Measurements from ENCODE around the gene VAC14.

VAC14 gene

DNA sequence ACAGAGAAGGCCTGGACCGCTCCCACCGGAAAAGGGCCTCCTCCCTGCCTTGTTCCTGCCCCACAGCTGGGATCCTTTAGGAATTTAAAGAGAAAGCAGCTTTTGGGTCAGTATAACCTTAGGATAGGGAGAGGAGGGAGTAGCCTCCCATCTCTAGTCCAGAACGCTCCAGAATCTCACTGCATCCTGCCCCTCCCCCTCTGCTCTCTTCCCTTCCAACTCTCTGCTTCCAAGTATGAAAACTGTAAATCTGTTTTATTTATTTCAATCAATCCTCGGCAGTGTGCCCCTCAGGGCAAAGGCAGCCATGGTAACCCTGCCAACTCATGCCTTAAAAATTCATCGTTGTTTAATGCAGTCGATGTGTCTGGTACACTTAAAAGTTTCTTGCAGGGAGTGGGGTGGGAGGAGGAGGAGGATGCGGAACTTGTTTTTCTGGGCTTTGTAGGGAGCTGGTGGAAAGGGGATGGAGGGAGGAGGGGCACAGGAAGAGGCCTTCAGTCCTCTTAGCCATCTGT is 94.0 kb downstream of the VAC14 start:
- DNase-seq (ENCODE audit: low read depth) = no peak

DNA sequence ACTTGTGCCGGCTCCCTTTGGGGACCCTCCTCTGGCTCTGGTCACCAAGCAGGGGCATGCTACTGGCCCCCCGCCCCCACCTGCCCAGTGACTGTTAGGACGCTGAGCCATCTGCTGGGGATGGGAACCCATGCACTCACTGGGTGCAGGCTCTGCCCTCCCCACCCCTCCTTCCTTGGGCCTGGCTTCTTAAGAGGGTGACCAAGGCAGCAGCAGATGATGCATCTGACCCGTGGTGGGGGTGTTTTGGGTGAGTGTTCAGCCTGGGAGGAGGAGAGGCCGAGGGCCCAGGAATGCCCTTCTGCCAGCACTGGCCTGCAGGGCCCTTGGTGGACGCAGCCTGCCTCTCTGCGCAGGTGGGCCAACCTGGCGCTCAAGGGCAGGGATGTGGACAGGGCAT is 95.9 kb downstream of the VAC14 start:
- DNase-seq (ENCODE audit: low read depth) = no peak

GRCh38 chr16:70704586-70704985 is 96.4 kb downstream of the VAC14 start:
- no peak for DNase-seq (ENCODE audit: low read depth)

- no peak for DNase-seq (ENCODE audit: low read depth)
Measured at GRCh38 chr16:70703835-70704381, 97.0 kb downstream of the VAC14 start.

DNA sequence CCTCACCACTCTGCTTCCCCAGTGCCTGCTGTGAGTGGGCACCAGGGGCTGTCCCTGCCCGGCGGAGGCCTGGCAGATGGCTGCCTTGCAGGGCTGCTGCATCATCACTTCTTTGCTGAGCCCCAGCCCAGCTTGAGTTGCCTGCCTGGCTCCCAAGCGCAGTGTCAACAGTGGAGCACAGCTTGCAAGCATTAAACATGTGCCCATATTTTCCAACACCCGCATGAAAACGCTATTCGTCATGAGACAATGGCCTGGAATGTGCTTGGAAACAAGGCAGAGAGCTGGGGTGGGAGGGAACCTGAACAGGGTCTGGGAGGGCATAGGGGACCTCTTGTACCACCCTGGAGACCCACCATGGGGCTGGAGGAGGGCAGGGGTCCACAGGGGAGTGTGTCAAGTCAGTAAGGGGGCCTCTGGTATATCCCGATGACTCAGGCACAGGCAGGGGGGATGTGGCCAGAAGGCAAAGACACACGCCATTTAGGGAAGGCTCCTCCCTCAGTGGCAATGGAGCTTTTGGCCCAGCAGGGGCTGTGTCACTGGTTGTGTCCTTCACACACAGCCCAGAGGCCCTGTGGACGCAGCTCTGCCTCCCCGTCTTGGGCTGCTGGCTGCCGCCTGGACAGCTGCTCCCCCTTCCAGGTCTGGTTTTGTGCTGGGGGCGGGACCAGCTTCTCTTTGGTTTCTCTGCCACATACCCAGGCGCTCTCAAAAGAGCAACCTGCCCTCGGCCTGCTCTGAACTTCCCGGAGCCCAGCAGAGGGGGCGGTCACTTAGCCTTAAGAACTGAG is 97.7 kb downstream of the VAC14 start:
- DNase-seq (ENCODE audit: low read depth) = no peak

DNA sequence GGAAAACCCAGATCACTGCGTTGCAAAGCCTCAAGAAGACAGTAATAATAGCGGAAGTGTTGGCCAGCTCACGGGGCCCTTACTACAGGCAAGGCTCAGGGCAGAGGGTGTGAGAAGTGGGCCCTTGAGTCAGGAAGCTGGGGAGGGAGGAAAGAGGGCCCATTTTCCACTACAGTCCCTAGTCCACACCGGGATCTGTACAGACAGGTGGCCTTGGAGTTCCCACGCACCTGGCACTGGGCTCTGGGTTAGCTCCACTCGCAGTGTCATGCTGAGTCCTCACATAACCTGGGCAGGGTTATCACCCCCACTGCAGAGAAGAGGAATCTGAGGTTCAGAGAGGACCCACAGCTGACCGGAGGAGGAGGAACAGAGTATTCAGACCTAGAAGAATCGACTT is 98.3 kb downstream of the VAC14 start:
- DNase-seq (ENCODE audit: low read depth) = no peak

DNA sequence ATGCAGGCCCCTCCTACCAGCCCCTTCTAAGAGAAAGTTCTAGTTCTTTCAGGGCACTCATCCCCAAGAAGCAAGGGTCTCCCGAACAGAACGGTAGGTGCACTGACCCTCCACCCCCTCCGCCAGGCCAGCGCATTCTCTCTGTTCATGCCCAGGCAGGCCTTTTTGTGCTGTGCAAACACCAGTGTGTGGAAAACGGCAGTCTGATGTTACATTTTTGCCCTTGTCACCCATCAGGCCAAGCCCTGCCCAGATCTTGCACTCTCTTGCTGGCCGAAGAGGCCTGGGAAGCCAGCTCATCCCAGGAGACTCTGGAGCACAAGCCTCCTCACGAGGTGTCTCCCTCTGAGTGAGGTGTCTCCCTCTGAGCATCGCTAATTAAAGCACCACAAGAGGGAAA is 99.0 kb downstream of the VAC14 start:
- no peak for DNase-seq (ENCODE audit: low read depth)

- no peak for DNase-seq (ENCODE audit: low read depth)
Measured at GRCh38 chr16:70701596-70701995, 99.4 kb downstream of the VAC14 start.

GRCh38 chr16:70701036-70701435 is 99.9 kb downstream of the VAC14 start:
- no peak for DNase-seq (ENCODE audit: low read depth)

DNA sequence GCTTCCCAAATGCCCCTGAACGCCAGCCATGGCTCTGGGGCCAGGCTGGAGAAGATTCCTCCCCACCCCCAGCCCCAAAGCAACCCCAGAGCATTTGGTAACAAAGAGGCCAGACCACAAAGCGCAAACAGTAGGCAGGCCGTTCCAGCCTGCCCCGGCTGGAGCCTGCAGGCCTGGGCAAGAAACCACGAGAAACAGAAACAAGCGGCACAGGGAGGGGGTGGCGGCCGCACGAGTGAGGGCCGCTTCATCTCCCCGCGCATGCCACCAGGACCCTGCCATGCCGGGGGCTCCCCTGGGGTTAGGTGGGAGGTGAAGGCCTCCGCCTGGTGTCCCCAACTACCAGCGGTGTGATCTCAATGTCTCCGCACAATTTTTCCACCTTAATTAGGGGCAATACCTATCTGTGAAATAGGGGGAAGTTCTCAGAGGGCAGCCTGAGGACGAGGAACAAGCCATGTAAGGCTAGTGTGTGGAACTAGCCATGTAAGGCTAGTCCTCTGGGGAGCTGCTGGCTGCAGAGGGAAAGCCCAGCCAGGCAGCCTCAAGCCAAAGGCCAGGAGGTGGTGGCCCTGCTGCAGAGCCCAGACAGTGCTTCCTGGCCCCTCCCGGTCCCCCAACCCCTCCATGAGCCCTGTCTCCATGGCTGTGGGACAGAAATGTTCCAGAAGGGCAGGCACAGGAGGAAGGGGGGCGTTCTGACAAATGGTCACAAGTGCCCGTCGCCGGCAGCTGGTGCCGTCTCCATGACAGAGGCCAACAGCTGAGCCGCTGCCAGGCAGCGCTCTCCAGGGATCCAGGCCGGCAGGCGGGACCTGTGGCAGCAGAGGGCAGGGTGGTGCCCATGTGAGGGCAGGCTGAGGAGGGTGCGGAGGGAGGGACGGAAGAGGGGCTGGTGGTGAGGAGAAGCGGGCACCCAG is 100.6 kb downstream of the VAC14 start:
- no peak for DNase-seq (ENCODE audit: low read depth)

DNA sequence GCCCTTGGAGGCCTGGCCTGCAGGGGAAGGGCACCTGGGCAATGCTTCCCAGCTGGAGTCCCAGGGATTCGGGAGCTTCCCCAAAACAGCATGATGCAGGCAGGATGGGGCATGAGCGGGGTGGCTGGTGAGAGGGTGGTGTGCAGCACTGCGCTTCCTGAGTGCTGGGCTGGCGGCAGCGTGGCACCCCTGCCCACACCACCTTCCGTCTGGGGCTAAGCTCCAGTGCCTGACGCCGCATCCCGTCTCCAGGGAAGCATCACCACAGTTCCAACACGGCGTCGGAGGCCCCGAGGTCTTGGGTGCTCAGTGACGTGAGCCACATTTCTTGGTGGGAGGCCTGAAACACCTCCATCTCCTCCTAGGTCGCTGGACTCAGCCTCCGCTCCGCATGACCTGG is 101.3 kb downstream of the VAC14 start:
- DNase-seq (ENCODE audit: low read depth) = no peak

DNA sequence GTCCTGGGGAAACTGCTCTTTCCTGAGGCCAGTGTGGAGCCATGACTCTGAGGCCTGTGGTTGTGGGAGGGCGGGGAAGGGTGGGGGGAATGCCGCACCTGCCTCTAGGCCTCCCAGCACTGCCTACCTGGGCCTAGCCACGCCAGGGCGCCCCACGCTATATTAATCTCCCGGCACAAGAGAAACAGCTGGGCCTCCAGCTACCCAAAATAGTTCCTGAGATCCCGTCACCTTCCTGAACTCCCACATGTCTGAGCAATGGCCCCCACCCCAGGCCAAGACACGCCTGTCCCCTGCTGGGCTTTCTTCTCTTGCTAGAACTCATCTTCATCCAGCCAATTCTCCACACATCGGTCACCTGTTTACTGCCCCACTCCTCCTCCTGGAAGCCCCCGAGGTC is 102.1 kb downstream of the VAC14 start:
- no peak for DNase-seq (ENCODE audit: low read depth)

GRCh38 chr16:70697594-70698170 is 103.3 kb downstream of the VAC14 start:
- DNase-seq (ENCODE audit: low read depth) = no peak

DNA sequence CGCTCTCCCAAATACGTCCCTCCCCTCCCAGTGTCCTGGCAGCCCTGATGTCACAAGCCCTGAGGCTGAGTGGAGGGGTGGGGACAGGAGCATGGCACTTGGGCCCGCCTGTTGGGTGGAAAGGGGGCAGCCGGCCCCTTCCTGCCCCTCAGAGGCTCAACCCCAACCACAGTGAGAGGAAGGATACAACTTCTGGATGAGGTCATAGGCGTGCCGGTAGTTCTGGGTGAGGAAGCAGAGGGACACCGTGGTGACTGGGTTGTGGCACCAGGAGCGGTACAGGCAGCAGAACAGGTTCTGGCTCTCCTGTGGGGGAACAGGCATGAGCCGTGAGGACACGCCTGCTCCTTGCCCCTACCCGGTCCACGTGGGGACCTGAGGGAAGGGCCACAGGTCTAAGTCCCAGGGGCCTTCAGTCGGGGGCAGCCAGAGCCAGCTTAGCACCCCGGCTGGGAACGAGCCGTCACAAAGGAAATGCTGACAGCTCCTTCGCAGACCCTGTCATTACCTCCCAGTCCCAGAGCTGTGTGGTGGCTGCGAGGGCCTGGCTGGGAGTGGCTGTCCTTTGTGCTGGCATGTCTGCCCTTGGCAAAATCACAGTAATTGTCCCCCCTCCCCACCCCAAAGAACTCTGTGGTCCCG is 103.9 kb downstream of the VAC14 start:
- DNase-seq (ENCODE audit: low read depth) = no peak

DNA sequence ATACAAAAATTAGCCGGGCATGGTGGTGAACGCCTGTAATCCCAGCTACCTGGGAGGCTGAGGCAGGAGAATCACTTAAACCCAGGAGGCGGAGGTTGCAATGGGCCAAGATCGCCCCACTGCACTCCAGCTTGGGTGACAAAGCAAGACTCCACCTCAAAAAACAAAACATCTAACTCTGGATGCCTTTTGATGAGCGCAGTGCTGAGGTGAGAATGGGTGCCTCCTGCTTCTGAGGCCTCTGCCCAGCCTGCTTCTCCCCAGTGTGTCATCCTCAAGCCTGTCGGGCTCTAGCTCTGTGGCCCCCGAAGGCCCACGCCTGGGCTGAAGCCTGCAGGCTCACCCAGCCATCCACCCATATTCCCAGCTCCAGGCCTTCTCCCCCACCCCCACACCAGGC is 104.6 kb downstream of the VAC14 start:
- DNase-seq (ENCODE audit: low read depth) = no peak

DNA sequence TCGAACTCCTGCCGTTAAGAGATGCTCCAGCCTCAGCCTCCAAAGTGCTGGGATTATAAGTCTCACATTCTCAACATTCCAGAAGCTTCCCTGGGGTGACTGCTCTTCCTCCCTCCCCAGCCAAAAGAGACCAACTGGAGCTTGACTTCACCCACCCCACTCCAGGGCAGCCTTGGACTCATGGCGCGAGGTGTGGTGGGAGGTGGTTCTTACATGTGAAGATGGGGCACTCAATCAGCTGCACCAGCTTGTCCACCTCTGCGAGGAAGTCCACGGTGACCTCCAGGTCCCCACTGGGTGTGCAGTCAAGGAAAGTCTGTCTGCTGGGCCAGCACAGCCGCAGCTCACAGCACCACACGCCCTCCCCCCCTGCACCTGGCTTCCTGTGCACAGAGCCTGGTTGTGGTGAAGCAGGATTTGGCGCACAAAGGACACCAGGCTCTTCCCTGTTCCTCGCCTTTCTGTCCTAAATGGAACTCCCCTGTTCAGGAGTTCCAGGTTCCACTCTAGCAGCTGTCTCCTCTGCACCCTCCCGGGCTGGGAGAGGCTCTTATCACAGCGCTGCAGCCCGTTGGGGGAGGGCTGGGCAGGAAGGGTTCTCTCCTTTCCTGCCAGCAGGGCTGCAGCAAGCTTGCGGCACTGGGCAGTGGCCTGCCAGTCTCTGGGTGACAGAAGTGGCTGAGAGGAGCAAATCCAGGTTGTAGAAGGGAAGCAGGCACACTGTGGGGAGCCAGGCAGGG is 105.5 kb downstream of the VAC14 start:
- no peak for DNase-seq (ENCODE audit: low read depth)

DNA sequence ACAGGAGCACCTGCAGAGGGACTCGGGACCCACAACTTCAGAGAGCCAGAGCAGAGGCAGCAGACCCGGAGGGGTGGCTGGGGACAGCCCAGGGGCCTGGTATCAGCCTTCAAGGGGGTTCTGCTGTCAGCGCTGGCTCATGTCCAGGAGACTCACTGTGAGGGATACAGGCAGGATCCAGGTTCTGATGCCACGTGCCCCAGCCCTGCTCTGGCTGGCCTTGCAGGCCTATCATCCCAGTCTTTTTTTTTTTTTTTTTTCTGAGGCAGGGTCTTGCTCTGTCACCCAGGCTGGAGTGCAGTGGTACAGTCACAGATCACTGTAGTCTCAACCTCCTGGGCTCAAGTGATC is 106.1 kb downstream of the VAC14 start:
- DNase-seq (ENCODE audit: low read depth) = no peak

DNA sequence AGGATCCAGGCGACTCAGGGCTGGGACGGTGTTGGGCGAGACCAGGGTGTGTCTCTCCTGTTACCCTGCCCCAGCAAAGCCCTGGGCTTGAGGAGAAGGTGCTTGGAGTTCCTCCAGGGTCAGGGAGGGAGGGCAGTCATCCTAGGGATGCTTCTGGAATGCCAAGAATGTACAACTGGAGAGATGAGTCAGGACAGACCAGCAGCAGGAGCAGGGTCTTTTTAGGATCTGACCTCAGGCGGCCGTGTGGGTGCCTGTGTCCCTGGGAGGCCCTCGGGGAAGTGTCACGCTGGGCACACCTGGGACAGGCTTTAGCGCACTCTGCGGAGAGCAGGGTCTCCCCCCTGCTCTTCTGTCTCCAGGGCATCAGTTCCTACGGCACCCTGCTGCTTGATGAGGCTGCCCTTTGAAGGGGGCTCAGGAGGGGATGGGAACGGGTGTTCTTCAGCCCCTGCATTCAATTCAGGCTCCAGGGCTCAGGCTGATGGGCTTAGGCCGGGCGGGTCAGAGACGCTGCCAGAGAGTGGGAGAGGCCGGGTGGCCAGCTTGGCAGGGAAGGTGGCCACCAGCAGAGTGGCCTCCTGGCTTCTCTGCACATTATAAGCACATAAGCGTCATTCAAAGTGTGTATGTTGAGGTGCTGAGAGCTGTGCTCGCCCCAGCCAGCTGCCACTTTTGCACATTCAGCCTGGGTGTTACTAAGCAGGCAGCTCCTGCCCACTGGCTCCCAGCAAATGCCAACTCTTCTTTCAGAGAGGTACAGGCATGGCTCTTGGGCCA is 106.7 kb downstream of the VAC14 start:
- no peak for DNase-seq (ENCODE audit: low read depth)

GRCh38 chr16:70692873-70693671 is 107.9 kb downstream of the VAC14 start:
- no peak for DNase-seq (ENCODE audit: low read depth)
